Stimulated activated CD8-positive, alpha-beta memory T cell treated with anti-CD3 and anti-CD28 coated beads, Interleukin-7, amount 100 ng/mL, for 24 hours (primary cell): Measurements from ENCODE around the gene ADGRL1.
"Not testable (repeated sequence)": the region's sequence is repeated elsewhere in the genome, so short reads cannot be mapped to it uniquely, and the experiment has no call there.

Source experiments
- DNase-seq: peaks from one replicate; pipeline ENCODE4 v3.0.0-alpha.2; 2020; ENCODE audit warnings: low read depth

The ADGRL1 gene

DNA sequence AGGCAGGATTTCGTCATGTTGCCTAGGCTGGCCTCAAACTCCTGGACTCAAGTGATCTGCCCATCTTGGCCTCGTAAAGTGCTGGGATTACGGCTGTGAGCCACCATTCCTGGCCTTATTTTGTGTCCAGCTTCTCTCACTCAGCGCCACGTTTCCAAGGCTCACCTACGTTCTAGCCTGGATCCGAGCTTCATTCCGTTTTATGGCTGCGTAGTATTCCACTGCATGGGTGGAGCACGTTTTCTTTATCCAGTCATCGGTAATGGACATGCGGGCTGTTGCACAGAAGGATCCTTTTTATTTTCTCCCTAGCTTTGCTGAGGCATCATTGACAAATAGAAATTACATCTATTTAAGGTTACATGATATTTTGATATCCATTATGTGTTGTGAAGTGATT lies 16.6 kb downstream of the ADGRL1 start:
- no peak for DNase-seq

DNA sequence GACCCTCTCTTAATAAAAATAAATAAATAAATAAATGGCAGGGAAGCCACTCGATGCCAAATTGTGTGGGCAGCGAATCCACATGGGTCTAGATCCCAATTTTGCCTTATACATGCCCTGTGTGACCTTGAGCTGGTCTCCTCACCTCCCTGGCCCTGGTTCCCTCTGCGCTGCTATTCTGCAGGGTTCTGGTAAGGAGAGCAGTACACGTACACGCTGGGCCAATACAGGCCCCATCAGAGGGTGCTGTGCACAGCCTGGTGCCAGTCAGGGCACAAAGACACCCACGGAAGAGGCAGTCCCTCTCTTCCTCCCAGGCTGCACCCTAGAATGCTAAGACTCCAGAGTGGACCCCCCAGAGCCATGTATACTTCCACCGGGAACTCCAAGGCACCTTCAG lies 17.9 kb downstream of the ADGRL1 start:
- not testable (repeated sequence) for DNase-seq

DNA sequence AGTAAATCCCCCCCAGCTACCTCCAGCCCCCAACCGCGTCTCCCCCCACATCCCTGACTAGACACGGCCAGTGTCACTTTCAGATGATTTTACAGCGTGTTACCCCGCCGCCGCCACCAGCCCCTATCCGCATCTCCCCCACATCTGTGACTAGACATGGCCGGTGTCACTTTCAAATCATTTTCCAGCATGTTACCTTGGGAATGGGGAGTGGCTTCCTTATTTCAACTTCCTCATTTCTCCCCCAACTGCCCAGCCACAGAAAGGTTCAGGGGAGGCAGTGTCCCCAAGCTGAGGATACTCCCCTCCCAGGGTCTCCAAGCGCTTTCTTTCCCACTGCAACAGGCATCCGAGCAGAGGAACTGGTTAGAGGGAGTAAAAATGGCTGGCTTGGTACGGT lies 18.4 kb downstream of the ADGRL1 start:
- no peak for DNase-seq

DNA sequence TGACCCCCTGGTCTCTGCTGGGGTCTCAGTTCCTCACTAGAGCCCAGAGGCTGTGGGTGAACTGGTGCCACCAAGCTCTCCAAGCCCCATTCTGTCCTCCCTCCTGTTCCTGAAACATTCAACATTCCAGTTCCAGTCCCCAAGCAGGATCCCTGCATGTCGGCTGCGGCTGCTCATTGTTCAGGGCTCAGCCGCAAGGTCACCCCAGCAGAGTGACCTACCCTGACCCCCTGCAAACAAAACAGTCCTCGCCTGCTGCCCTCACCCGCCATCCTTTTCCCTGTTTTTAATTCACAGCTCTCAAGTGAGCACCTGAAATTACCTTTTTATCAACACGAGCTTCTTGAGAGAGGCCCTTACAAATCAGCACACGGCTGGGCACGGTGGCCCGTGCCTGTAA lies 19.3 kb downstream of the ADGRL1 start:
- not testable (repeated sequence) for DNase-seq

DNA sequence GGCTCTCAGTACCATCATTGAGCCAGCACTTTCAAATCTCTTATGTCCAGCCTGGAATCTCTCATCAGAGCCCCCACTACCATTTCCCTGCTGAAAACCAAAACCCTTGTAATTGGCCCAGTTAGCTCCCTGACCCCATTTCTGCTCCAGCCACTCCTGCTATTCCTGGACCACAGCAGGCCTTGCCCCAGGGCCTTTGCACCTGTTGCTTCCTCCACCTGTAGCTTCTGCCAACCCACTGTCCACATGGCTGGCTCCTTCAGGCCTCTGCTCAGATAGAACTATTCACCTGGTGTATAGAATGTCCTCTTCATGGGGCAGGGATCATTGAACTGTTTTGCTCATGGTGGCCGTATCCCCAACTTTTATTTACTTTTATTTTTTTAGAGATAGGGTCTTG lies 20.3 kb downstream of the ADGRL1 start:
- not testable (repeated sequence) for DNase-seq

DNA sequence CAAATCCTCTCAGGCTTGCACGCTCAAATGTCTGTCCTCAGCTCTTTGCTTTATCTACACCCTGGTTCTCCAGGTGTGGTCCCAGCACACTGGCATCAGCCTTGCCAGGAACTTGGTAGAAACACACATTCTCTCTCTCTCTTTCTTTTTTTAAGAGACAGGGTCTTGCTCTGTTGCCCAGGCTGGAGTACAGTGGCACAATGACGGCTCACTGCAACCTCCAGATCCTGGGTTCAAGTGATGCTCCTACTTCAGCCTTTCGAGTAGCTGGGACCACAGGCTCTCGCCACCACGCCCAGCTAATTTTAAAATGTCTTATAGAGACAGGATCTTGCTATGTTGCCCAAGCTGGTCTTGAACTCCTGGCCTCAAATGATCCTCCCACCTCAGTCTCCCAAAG lies 20.8 kb downstream of the ADGRL1 start:
- DNase-seq: no peak

DNA sequence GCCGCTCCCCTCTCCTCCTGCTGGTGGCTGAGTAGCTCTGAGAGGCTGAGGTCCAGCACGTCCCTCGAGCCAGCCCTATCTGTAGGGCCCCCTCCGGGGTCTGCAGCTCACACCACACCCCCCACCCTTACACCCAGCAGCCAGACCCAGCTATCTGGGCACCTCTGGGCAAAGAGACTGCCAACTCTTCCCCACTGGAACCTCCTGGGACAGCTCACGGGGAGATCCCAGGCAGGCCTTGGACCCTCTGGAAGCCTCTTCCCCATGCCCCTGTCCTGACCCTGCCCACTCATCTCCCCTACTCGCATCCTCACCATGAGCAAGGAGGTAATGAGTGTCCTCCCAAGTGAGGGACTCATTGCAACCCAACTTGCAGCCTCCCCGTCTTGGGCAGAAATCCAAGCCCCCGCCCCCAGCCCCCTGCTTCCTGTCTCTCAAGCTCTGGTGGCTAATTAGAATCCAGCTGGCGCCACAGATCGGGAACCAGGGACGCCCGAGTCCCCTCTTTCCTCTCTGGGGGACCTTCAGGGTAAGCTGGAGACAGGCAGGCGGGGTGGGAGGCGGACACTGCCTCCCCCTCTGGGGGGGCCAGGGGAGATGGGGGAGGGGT lies 22.1 kb downstream of the ADGRL1 start:
- DNase-seq: no peak

DNA sequence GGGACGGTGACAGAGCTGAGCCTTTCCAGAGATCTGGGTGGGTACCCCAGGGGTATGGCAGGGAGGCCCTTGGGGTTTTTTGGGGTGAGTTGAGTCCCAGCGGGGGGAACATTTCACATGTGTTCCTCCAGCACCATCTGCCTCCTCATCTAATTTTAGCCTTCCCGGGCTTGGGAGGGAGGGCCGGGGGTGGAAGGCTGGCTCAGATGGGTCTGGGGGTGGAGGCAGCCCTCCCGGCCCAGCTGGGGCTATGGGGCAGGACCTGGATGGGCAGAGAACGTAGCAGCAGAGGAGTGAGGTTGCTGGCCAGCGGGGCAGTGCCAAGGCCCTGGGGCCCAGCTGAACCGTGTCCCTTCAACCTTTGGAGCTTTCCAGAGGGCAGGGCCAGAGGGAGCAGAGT lies 23.5 kb downstream of the ADGRL1 start:
- no peak for DNase-seq

DNA sequence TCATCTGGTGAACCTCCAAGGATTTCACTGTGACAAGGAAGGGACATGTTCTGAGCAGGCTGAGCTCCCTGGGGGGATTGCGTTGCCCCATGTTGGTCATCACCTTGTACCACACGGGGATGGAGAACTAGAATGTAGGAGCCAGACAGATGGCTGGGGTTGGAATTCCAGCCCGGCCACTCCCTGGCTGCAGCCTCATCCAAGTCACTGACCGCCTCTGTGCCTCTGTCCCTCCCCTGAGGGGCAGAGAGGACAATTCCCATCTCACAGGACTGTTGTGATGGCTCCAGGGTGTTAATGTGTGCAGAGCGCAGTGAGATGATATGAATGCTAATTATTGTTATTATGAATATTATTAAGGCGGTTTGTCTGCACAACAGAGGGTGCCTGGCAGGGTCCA lies 24.1 kb downstream of the ADGRL1 start:
- DNase-seq: no peak

DNA sequence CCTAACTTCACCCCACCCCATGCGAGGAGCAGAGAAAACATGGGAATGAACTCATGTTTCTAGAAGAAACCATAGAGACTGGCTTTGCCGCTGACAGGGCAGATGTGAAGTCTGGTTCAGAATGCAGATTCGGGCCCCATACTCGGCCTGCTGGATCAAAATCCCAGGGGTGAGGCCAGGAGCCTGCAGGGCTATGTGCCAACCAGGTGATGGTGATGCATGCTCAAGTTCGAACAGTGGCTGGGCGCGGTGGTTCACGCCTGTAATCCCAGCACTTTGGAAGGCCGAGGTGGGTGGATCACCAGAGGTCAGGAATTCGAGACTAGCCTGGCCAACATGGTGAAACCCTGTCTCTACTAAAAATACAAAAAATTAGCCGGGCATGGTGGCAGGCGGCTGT lies 24.8 kb downstream of the ADGRL1 start:
- DNase-seq: not testable (repeated sequence)

DNA sequence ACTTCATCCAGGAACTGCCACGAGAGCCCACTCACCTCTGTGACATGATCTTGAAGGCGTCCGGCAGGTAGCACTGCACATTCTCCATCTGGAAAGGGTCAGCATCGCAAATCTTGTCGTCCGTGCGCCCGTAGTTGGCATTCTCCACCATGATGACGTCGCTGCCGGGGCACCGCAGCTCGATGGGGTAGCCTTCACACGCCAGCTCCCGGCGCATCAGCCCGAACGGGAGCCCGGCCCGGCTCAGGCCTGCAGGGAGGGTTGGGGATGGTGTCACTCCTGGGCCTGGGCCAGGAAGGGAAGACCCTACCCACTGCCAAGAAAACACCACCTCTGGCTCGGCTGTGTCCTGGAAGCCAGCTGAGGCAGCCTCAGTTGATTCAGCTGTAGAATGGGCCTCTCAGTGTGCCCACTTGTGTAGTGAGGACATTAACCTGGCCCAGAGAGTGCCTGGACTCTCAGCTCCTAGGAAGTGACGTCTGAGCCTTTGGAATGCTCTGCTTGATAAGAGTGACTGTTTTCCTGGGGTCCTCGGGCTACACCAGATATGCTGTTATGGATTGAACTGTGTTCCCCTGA lies 28.4 kb downstream of the ADGRL1 start:
- DNase-seq: no peak

DNA sequence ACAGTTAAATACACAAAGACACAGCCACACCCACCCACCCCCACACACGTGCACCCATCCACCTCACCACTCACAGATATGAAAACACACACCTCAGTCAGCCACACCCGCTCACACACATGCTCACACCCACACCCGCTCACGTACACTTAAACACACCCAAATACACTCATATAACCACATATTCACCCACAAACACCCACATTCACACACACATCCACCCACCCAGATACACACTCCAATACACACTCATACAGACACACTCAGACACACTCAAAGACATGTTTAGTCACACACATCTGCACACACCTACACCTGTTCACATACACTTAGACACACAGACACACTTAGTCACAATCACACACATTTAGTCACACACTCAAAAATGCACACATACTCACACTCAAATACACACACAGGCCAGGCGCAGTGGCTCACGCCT lies 30.6 kb downstream of the ADGRL1 start:
- DNase-seq: no peak

DNA sequence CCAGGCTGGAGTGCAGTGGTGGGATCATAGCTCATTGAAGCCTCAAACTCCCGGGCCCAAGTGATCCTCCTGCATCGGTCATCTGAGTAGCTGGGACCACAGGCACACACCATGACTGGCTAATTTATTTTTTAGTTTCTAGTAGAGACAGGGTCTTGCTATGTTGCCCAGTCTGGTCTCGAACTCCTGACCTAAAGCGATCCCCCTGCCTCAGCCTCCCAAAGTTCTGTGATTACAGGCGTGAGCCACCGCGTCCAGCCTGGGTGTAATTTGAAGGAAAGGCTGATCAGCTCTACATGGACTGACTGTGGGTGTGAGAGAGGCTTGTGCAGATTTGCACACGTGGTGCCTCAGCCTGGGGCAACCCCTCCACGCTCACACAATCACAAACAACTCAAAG lies 31.1 kb downstream of the ADGRL1 start:
- no peak for DNase-seq

DNA sequence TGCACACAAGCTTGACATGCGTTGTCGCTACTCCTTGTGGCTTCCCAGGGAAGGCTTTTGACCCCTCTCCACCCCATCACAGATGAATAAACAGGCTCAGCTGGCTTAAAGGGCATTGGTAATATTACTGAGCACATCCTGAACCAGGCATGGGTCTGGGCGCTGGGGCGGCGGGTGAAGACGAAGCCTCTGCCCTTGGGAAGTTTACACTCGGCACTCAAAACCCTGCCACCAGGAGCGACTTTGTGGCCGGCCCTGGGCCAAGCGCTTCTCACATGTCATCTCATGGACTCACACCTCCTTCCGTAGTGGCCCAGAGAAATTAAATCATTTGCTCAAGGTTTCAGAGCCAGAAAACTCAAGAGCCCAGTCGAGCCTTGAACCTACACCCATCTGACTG lies 37.0 kb downstream of the ADGRL1 start:
- no peak for DNase-seq

DNA sequence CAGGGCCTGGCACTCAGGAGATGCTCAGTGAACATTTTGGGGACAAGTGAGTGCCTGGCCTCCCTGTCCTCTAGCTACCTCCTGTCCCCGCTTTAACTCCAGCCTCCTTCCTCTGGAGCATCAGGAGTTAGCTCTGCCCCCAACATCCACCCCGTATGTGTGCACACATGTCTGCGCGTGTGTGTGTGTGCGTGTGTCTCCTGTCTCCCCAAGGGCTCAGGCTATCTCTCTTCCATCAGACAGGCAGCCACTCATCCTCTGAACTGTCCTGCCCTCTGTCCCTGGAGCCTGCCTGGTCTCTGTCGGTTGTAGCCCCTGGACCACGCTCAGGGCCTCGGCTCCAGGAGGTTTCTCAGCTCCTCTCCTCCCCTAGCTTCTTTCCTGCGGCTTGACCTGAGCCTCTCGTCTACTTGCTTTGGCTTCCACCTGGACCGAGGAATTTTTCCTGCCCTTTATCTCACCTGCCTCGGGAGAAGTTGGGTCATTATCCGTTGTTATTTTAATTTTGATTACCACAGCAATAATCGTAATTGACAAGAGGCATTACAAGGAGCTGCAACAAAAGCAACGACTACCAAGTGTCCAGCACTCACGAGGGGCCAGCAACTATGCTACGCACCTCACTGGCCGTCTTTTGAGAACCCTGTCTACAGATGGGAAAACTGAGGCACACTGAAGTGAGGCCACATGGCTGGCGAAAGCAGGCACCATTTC lies 37.6 kb downstream of the ADGRL1 start:
- DNase-seq: no peak

DNA sequence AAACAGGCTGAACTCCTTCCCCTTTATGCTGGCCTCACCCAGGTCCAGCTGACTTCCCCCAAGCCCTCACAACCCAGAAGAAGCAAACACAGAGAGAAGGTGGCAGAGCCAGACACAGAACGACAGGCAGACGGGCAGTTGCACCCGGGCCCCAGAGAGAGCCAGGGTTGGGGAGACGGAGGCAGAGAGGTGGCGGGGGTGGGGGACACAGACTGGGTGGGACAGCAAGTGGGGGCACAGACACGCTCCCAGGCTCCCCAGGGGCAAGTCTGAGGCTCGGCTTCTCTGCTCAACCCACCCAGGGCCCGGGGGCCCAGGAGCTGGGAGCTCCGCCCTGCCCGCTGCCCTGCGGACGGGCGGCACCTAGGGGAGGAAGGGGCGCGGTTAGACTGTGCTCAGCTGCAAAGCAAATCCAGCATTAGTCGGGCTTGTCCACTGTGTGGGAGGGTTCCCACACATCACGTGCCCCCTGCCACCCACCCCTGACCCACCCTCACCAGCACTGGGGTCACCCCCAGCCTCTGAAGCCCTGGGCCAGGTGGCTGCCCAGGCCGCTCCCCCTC lies 38.3 kb downstream of the ADGRL1 start:
- DNase-seq: no peak

DNA sequence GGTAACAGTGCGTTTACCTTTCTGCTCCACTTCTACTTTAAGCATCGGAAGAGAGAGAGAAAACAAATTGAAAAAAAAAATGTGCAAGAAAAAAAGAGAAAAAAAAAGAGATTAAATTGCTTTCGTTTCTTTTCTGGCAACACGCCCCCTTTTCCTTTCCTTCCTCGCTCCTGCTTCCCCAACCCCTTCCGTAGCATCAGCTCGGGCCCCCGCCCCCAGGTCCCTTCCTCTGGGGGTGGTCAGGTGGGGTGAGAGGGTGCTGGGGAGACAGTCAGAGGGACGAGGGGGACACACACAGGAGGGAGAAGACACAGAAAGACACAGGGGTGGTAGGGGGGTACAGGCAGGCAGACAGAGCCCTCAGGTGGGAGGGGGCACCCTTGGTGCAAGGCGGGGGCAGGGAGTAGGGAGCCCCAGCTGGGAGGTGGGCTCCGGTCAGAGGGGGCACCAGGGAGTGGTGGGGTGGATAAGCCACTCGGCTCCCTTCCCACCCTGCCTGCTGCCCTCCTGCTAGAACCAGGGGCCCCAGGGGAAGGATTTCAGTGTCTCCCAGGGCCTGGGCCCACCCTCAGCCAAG lies 38.9 kb downstream of the ADGRL1 start:
- no peak for DNase-seq

DNA sequence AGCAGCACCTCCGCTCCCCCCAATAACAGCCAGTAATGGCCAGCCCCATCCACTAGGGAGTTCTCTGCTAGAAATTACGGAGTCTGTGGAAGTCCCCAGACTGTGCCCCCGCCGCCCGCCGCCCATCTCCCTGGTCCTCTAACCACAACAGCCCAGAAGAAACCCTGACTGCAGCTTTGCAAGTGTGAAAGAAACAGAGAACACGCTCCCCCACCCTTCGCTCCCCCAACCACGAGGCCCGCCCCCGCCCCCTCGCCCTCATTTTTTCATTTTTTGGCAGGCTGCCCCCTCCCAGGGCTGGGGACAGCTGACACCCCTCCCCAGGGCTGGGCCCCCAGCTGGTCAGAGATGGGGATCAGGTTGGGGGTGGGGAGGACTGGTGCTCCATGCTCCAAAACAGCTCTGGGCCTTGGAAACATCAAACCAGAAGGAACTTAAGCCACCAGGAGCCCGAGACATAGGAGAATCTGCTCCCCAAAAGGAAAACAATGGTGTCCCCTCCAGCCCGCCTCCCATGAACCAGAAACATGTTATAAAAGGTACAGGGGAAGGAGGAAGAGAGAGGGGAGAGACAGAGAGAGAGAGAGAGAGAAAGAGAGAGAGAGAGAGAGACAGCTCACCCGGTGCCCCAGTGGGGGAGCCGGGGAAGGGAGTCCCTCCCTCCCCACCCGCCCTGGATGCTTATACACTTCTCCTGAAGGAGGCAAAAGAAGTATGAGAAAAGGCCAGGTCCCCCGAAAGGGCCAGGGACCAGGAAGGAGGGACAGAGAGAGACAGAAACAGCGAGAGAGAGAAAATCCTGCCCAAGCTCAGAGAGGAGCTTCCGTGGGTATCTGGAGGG lies 39.8 kb downstream of the ADGRL1 start:
- no peak for DNase-seq

DNA sequence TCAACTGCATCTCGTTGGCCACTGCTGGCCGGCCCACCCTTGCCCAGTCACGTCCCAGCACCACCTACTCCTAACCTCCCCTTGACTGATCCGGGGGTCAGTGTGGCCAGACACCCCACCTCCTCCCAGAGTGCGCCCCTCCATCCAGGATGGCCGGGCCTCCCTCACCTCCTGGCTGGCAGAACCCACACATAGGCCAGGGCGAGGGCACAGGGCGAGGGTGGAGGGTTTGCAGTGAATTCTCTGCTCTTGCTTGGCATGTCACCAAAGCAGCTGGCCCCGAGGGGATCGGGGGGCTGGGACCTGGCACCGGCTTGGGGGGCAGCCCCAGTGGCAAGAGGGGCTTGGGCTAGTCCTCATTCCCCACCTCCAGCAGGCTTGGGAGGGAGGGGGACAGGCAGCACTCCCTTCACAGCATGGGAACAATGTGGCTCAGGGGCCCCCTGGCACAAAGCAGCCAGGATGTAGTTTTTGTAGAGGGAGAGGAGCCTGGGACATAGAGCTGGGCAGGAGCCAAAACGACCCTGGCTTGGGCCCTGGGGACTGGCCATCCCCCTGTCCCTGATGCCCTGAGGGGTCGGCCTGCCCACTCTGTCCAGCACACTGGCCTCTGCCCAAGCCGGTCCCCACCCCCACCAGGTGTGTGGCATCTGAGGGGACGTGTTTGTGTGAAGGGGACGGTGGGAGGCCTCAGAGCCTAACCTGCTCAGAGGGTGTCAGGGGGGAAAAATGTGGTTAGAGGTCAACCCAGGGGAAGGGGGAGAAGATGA lies 41.1 kb downstream of the ADGRL1 start:
- DNase-seq: no peak

DNA sequence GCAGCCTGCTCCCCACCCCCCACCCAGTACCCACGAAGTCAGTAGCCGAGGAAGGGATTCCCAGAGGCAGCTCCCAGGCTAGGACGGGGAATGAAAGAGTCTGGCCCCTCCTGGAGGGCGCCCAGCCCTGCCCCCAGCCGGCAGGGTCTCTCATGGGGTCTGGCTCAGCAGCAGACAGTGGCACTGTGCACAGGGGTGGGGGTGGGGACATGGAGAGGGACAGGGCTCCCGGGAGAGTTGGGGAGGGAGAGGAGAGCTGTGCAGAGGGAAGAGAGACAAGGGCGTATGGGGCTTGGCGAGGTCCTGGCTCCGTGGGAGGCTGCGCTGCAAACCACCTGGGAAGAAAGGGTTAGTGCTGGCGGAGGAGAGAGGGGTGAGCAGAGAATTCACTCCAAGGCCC lies 41.9 kb downstream of the ADGRL1 start:
- DNase-seq: no peak

DNA sequence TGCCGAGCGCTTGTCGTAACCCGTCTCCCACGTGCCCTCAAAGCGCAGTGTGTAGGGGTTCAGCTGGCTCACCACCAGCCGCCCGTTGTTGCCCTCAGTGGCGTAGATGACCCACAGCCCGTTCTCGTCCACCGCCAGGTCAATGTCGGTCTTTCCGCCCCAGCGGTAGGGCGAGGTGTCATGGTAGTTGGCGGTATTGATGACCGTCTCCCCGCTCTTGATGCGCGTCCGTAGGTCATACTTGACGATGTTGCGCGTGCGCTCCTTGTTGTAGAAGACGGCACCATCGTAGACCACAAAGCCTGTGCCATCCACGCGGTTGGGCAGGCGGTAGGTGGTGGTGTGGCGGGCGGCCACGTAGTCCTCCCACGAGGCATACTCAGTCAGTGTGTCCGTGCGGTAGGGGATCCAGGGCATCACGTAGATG lies 43.1 kb downstream of the ADGRL1 start:
- no peak for DNase-seq
